H9 (cell line): ENCODE measurements around the gene CBLB. TPM values are rescaled to one million over a fixed set of nuclear protein-coding genes. Genes with fewer than 3 reads are reported as not detected.

Experiments
- DNase-seq: peaks from one replicate; pipeline ENCODE4 v3.0.0-alpha.2; 2017
- H2AFZ ChIP-seq: one replicate; pipeline ENCODE4 v1.6.1; 2013; ENCODE audit warnings: mild to moderate bottlenecking, low read length, control low read depth, moderate library complexity
- H2AK5ac ChIP-seq: 2 replicates; pipeline ENCODE4 v1.6.1; 2013; ENCODE audit warnings: low read length, control low read depth, mixed read lengths; ENCODE audit not compliant: insufficient read length
- H2BK120ac ChIP-seq: one replicate; pipeline ENCODE4 v1.6.1; 2013; ENCODE audit warnings: low read depth, mild to moderate bottlenecking, low read length, control low read depth, inconsistent platforms; ENCODE audit not compliant: poor library complexity, severe bottlenecking
- H2BK12ac ChIP-seq: 2 replicates; pipeline ENCODE4 v1.6.1; 2013; ENCODE audit warnings: low read length, control low read depth, mixed read lengths, low read depth; ENCODE audit not compliant: insufficient read length
- H2BK15ac ChIP-seq: 2 replicates; pipeline ENCODE4 v1.6.1; 2013; ENCODE audit warnings: low read depth, low read length, control low read depth
- H2BK20ac ChIP-seq: one replicate; pipeline ENCODE4 v1.6.1; 2013; ENCODE audit warnings: low read depth, mild to moderate bottlenecking, low read length, control low read depth, inconsistent platforms; ENCODE audit not compliant: poor library complexity, severe bottlenecking
- H2BK5ac ChIP-seq: 2 replicates; pipeline ENCODE4 v1.6.1; 2013; ENCODE audit warnings: low read length, control low read depth, mixed read lengths; ENCODE audit not compliant: insufficient read length
- H3K14ac ChIP-seq: 2 replicates; pipeline ENCODE4 v1.6.1; 2013; ENCODE audit warnings: low read length, control low read depth; ENCODE audit not compliant: insufficient read depth
- H3K18ac ChIP-seq: 2 replicates; pipeline ENCODE4 v1.6.1; 2013; ENCODE audit warnings: low read depth, mild to moderate bottlenecking, mixed read lengths, low read length, control low read depth; ENCODE audit not compliant: insufficient read length
- H3K23ac ChIP-seq: 2 replicates; pipeline ENCODE4 v1.6.1; 2013; ENCODE audit warnings: low read length, control low read depth, mixed read lengths, low read depth; ENCODE audit not compliant: insufficient read length
- H3K23me2 ChIP-seq: 2 replicates; pipeline ENCODE4 v1.6.1; 2013; ENCODE audit warnings: low read depth, mild to moderate bottlenecking, mixed read lengths, low read length, control low read depth; ENCODE audit not compliant: insufficient read length, poor library complexity, severe bottlenecking
- H3K27ac ChIP-seq: 2 replicates; pipeline ENCODE4 v1.5.1; 2013; ENCODE audit warnings: low read length, control low read depth, mixed read lengths, low read depth; ENCODE audit not compliant: insufficient read length
- H3K27me3 ChIP-seq: 2 replicates; pipeline ENCODE4 v1.6.1; 2013; ENCODE audit warnings: low read length, control low read depth, inconsistent platforms; ENCODE audit not compliant: insufficient read depth
- H3K4ac ChIP-seq: 2 replicates; pipeline ENCODE4 v1.6.1; 2013; ENCODE audit warnings: low read depth, mild to moderate bottlenecking, control low read depth, inconsistent platforms, low read length, moderate library complexity
- H3K4me1 ChIP-seq: 2 replicates; pipeline ENCODE4 v1.6.1; 2013; ENCODE audit warnings: low read length, control low read depth, inconsistent platforms; ENCODE audit not compliant: insufficient read depth
- H3K4me2 ChIP-seq: 2 replicates; pipeline ENCODE4 v1.6.1; 2013; ENCODE audit warnings: low read length, control low read depth, mixed read lengths; ENCODE audit not compliant: insufficient read length, insufficient read depth
- H3K56ac ChIP-seq: 2 replicates; pipeline ENCODE4 v1.6.1; 2013; ENCODE audit warnings: low read depth, mild to moderate bottlenecking, mixed read lengths, low read length, control low read depth; ENCODE audit not compliant: insufficient read length
- H3K79me1 ChIP-seq: 2 replicates; pipeline ENCODE4 v1.6.1; 2013; ENCODE audit warnings: low read depth, mild to moderate bottlenecking, moderate library complexity, low read length, control low read depth, inconsistent platforms; ENCODE audit not compliant: insufficient read depth, poor library complexity, severe bottlenecking
- H3K79me2 ChIP-seq: 2 replicates; pipeline ENCODE4 v1.6.1; 2013; ENCODE audit warnings: low read length, control low read depth, inconsistent platforms; ENCODE audit not compliant: insufficient read depth
- H3K9ac ChIP-seq: 2 replicates; pipeline ENCODE4 v1.6.1; 2013; ENCODE audit warnings: low read length, control low read depth, mixed read lengths; ENCODE audit not compliant: insufficient read length; ENCODE audit errors: extremely low read depth
- H3K9me3 ChIP-seq: one replicate; pipeline ENCODE4 v1.6.1; 2013; ENCODE audit warnings: low read depth, low read length, inconsistent platforms; ENCODE audit not compliant: control insufficient read depth
- H3T11ph ChIP-seq: one replicate; pipeline ENCODE4 v1.6.1; 2013; ENCODE audit warnings: mild to moderate bottlenecking, low read length, control low read depth, inconsistent platforms
- H4K20me1 ChIP-seq: one replicate; pipeline ENCODE4 v1.6.1; 2013; ENCODE audit not compliant: control insufficient read depth, insufficient read length, insufficient read depth
- H4K5ac ChIP-seq: 2 replicates; pipeline ENCODE4 v1.6.1; 2013; ENCODE audit warnings: low read depth, mild to moderate bottlenecking, mixed read lengths, low read length, control low read depth; ENCODE audit not compliant: insufficient read length
- H4K8ac ChIP-seq: replicated peaks from 2 replicates; pipeline ENCODE4 v1.6.1; 2013; ENCODE audit warnings: low read length, control low read depth, mixed read lengths, low read depth; ENCODE audit not compliant: insufficient read length
- H4K91ac ChIP-seq: 2 replicates; pipeline ENCODE4 v1.6.1; 2013; ENCODE audit warnings: low read depth, mild to moderate bottlenecking, moderate library complexity, mixed read lengths, low read length, control low read depth; ENCODE audit not compliant: insufficient read length
- H3K27ac Mint-ChIP-seq, 3 experiments: 2 replicates in 2 of 3; 3 replicates in 1 of 3; pipeline ENCODE4 v1.8.0; 2020 to 2021; ENCODE audit warnings: mixed read lengths in 3 of 3, mild to moderate bottlenecking in 1 of 3, moderate library complexity in 1 of 3
- H3K27me3 Mint-ChIP-seq: 2 replicates; pipeline ENCODE4 v1.8.0; 2021; ENCODE audit warnings: low read depth, mild to moderate bottlenecking, moderate library complexity, mixed read lengths
- H3K36me3 Mint-ChIP-seq, 3 experiments: 2 replicates in 2 of 3; 3 replicates in 1 of 3; pipeline ENCODE4 v1.8.0; 2020 to 2021; ENCODE audit warnings: low read depth in 3 of 3, mixed read lengths in 3 of 3; ENCODE audit not compliant: insufficient read depth in 1 of 3
- H3K4me1 Mint-ChIP-seq, 2 experiments: 2 replicates each; pipeline ENCODE4 v1.8.0; 2020; ENCODE audit warnings: mixed read lengths in 2 of 2
- H3K4me3 Mint-ChIP-seq, 2 experiments: 2 replicates in 1 of 2; 3 replicates in 1 of 2; pipeline ENCODE4 v1.8.0; 2020 to 2021; ENCODE audit warnings: mild to moderate bottlenecking in 2 of 2, mixed read lengths in 2 of 2, moderate library complexity in 1 of 2
- H3K9me3 Mint-ChIP-seq, 2 experiments: 2 replicates in 1 of 2; 3 replicates in 1 of 2; pipeline ENCODE4 v1.8.0; 2020; ENCODE audit warnings: mild to moderate bottlenecking in 2 of 2, mixed read lengths in 2 of 2, moderate library complexity in 1 of 2
- WGBS: extraction: QIAGEN DNeasy Blood & Tissue Kit; methylation state at CpG from one replicate; pipeline ENCODE4 v1.1.7; 2013; ENCODE audit warnings: missing lambda C conversion rate, low lambda C conversion rate, mixed read lengths; ENCODE audit not compliant: insufficient read length; ENCODE audit errors: extremely low coverage; 5-methylcytosine and 5-hydroxymethylcytosine counted together
- total RNA-seq: library from RNA; stranded (reverse); gene quantifications from 2 replicates; pipeline ENCODE4 v1.2.1, GENCODE V29; 2021
- TF ChIP-seq, protein P1 (sequence below): fragments of 200-600 bp; sonication (generic); conservative IDR thresholded peaks from 3 replicates; pipeline ENCODE4 v1.8.0; 2021; ENCODE audit warnings: antibody characterized with exemption, mild to moderate bottlenecking

Gene CBLB
- total RNA-seq, 1 experiment from 2014 or later, result 25.7 TPM

DNA sequence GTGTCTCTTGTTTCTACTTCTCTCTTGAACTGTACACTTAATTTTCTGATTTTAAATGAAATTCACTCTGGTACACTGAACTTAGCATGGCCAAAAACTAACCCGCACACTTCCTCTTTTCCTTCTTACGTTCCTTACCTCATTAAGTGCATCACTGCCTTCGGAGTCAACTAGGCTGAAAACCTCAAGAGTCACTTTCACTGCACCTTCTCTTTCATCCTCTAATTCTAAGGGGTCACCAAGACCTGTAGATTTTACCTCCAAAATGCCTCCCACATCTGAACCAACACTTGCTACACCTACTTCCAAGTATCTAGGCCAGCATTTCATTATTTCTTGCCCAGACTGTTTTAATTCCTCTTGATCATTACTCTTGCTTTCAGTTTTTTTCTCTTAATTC, 6.6 kb downstream of the CBLB start:
- Histone ChIP-seq H2BK15ac (no peak overlapping the region), H3K23me2 (no peaks in the 10 kb centered on the region), H3K14ac (no peak overlapping the region), H3K9ac (no peak overlapping the region), H3K56ac (no peak overlapping the region), H4K91ac (no peak overlapping the region), H2AK5ac (no peak overlapping the region), H2BK120ac (no peak overlapping the region), H3K18ac (no peak overlapping the region), H3T11ph (no peak overlapping the region), H2BK20ac (no peak overlapping the region), H3K79me1 (no peaks in the 10 kb centered on the region), H3K27ac (no peak overlapping the region), H3K4me1 (peaks cover under 1% of the 10 kb centered on the region; the same call in 1 of the 2 replicates), H4K20me1 (no peaks in the 10 kb centered on the region), H2BK12ac (no peak overlapping the region), H3K4ac (no peak overlapping the region), H2AFZ (no peak overlapping the region), H2BK5ac (no peak overlapping the region), H3K4me2 (no peak overlapping the region), H3K9me3 (no peaks in the 10 kb centered on the region), H4K5ac (no peak overlapping the region), H4K8ac (no peak overlapping the region), H3K27me3 (no peaks in the 10 kb centered on the region), H3K23ac (no peak overlapping the region), H3K79me2 (no peaks in the 10 kb centered on the region; the same call in 1 of the 2 replicates)
- Mint-ChIP-seq H3K4me1 (peaks cover 11 to 13% of the 10 kb centered on the region in 2 experiments), H3K4me3 (no peak overlapping the region), H3K36me3 (peaks cover 0 to 24% (median 12%) of the 10 kb centered on the region in 3 experiments; a peak in 6 of 7 replicates), H3K27me3 (no peaks in the 10 kb centered on the region), H3K9me3 (no peaks in the 10 kb centered on the region), H3K27ac (no peak overlapping the region)
- TF ChIP-seq, protein P1, sequence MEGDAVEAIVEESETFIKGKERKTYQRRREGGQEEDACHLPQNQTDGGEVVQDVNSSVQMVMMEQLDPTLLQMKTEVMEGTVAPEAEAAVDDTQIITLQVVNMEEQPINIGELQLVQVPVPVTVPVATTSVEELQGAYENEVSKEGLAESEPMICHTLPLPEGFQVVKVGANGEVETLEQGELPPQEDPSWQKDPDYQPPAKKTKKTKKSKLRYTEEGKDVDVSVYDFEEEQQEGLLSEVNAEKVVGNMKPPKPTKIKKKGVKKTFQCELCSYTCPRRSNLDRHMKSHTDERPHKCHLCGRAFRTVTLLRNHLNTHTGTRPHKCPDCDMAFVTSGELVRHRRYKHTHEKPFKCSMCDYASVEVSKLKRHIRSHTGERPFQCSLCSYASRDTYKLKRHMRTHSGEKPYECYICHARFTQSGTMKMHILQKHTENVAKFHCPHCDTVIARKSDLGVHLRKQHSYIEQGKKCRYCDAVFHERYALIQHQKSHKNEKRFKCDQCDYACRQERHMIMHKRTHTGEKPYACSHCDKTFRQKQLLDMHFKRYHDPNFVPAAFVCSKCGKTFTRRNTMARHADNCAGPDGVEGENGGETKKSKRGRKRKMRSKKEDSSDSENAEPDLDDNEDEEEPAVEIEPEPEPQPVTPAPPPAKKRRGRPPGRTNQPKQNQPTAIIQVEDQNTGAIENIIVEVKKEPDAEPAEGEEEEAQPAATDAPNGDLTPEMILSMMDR, result no peak
- DNase-seq, result no peak
- no CpG with 5 or more reads among the region's 3 CpGs for WGBS
